K562 (cell line): ENCODE data around the gene NUDT6. TPM values are rescaled to one million over a fixed set of nuclear protein-coding genes. Genes with fewer than 3 reads are reported as not detected.
A peak's percentile ranks its signal among the peaks of the same experiment; 100 is the strongest.

Experiments used
- ATAC-seq: fragments of 200-7000 bp; cut with Tn5 transposase; 3 replicates; pipeline ENCODE4 v1.9.1; 2020; ENCODE audit warnings: moderate library complexity
- BruUV-seq: library from RNA; stranded (reverse); fragments of 400-500 nt; replicated peaks from 2 replicates; lab custom pipeline; 2021; lab: Mats Ljungman, UMichigan
- CTCF ChIA-PET: fragments of 300-600 bp; formaldehyde crosslinking; extraction: SDS; loops from one replicate; lab custom pipeline; 2021; ENCODE audit warnings: low intra/inter-chr PET ratio; lab: Yijun Ruan, JAX
- POLR2A ChIA-PET: fragments of 300-600, 350-650 bp; sonication (Branson Sonifier 250); formaldehyde crosslinking; extraction: SDS; loops from one replicate; lab custom pipeline; 2021; ENCODE audit warnings: antibody characterized with exemption, inconsistent platforms; lab: Yijun Ruan, JAX
- DNase-seq, 4 experiments: peaks; one replicate each; pipeline versions ENCODE4 v3.0.0 to v3.0.0-alpha.2; 2011 to 2018; ENCODE audit warnings: low spot score in 3 of 4, mixed read lengths in 3 of 4; ENCODE audit errors: extremely low read depth in 1 of 4
- FAIRE-seq: peaks from 2 replicates; lab custom pipeline; 2011; peaks lifted over from hg19 to GRCh38; lab: Jason Lieb, UNC
- H2AFZ ChIP-seq: 2 replicates; pipeline ENCODE4 v1.6.0; 2011; ENCODE audit warnings: low read depth, low read length, control low read depth, inconsistent platforms
- H3K27ac ChIP-seq: fragments of 200-600 bp; 3 replicates; pipeline ENCODE4 v1.8.0; 2011; ENCODE audit warnings: low read depth, mild to moderate bottlenecking, control low read depth, inconsistent platforms, low read length, moderate library complexity, mixed read lengths; ENCODE audit errors: extremely low read depth
- H3K27me3 ChIP-seq, 2 experiments: fragments of 300-600 bp in 1 of 2; 2 replicates in 1 of 2; 3 replicates in 1 of 2; pipeline versions ENCODE4 v1.6.0 to v1.8.0; 2011; ENCODE audit warnings: inconsistent platforms in 2 of 2, low read length in 2 of 2, mild to moderate bottlenecking in 1 of 2, mixed read lengths in 1 of 2, moderate library complexity in 1 of 2; ENCODE audit not compliant: control insufficient read depth in 2 of 2, insufficient read depth in 2 of 2
- H3K36me3 ChIP-seq: fragments of 300-600 bp; 3 replicates; pipeline ENCODE4 v1.8.0; 2011; ENCODE audit warnings: mild to moderate bottlenecking, low read length, inconsistent platforms; ENCODE audit not compliant: control insufficient read depth, insufficient read depth
- H3K4me1 ChIP-seq, 2 experiments: fragments of 200-600 bp in 1 of 2; replicated peaks in 1 of 2; 2 replicates in 1 of 2; 3 replicates in 1 of 2; pipeline versions ENCODE4 v1.5.1 to v1.8.0; 2011; ENCODE audit warnings: inconsistent platforms in 2 of 2, low read length in 2 of 2, mild to moderate bottlenecking in 1 of 2, mixed read lengths in 1 of 2, moderate library complexity in 1 of 2; ENCODE audit not compliant: control insufficient read depth in 2 of 2, insufficient read depth in 2 of 2
- H3K4me2 ChIP-seq: 2 replicates; pipeline ENCODE4 v1.6.1; 2011; ENCODE audit warnings: low read length, control low read depth, inconsistent platforms, mixed read lengths; ENCODE audit not compliant: insufficient read depth
- H3K4me3 ChIP-seq: fragments of 200-600 bp; sonication (generic), shearing (Covaris generic); 2 replicates; pipeline ENCODE4 v1.5.1; 2016; ENCODE audit warnings: control low read depth, inconsistent platforms
- H3K79me2 ChIP-seq: fragments of 200-600 bp; 3 replicates; pipeline ENCODE4 v1.8.0; 2011; ENCODE audit warnings: low read length, inconsistent platforms; ENCODE audit not compliant: control insufficient read depth, insufficient read depth
- H3K9ac ChIP-seq, 2 experiments: 2 replicates each; pipeline versions ENCODE4 v1.6.0 to v1.6.1; 2011; ENCODE audit warnings: low read depth in 2 of 2, low read length in 2 of 2, control low read depth in 1 of 2, inconsistent platforms in 1 of 2, mild to moderate bottlenecking in 1 of 2, mixed read lengths in 1 of 2; ENCODE audit not compliant: insufficient read depth in 1 of 2
- H3K9me1 ChIP-seq: one replicate; pipeline ENCODE4 v1.6.0; 2011; ENCODE audit warnings: inconsistent platforms, mild to moderate bottlenecking, low read length, moderate library complexity; ENCODE audit not compliant: control insufficient read depth, insufficient read depth
- H3K9me3 ChIP-seq: replicated peaks from 2 replicates; pipeline ENCODE4 v1.5.1; 2011; ENCODE audit warnings: low read depth, low read length, inconsistent platforms; ENCODE audit not compliant: control insufficient read depth, insufficient read depth
- H4K20me1 ChIP-seq: replicated peaks from 2 replicates; pipeline ENCODE4 v1.6.1; 2011; ENCODE audit warnings: low read length, inconsistent platforms, mixed read lengths; ENCODE audit not compliant: control insufficient read depth, insufficient read depth
- BRCA1 ChIP-seq, 2 experiments: fragments of 450-650 bp in 1 of 2; sonication (generic) in 1 of 2; formaldehyde crosslinking in 1 of 2; IDR thresholded peaks; 2 replicates each; pipeline versions ENCODE4 v1.5.0 to v1.6.1; 2017 to 2020; ENCODE audit warnings: mild to moderate bottlenecking in 1 of 2, missing genetic modification reagents in 1 of 2
- CREB1 ChIP-seq, 2 experiments: sonication (generic) in 1 of 2; formaldehyde crosslinking in 1 of 2; IDR thresholded peaks; 2 replicates each; pipeline versions ENCODE4 v1.6.1 to v1.8.0; 2012 to 2022; ENCODE audit warnings: inconsistent platforms in 1 of 2, mild to moderate bottlenecking in 1 of 2, missing genetic modification reagents in 1 of 2, moderate library complexity in 1 of 2
- CREM ChIP-seq: IDR thresholded peaks from 2 replicates; pipeline ENCODE4 v1.6.1; 2014; ENCODE audit warnings: antibody characterized with exemption, low read depth
- CTCF ChIP-seq, 3 experiments: IDR thresholded peaks in 2 of 3; conservative IDR thresholded peaks in 1 of 3; 2 replicates each; pipeline ENCODE4 v1.5.1; 2011 to 2012; ENCODE audit warnings: low read length in 3 of 3, mild to moderate bottlenecking in 3 of 3, control low read depth in 2 of 3, improper control_type of control experiment in 1 of 3, inconsistent platforms in 1 of 3, low read depth in 1 of 3, mixed read lengths in 1 of 3, moderate library complexity in 1 of 3; ENCODE audit not compliant: insufficient read depth in 2 of 3
- WGBS: fragments of 100-300 bp; shearing (Covaris generic); methylation state at CpG from one replicate; pipeline ENCODE4 v1.1.6; 2016; ENCODE audit warnings: low coverage, mixed read lengths; ENCODE audit not compliant: insufficient coverage; ENCODE audit errors: missing lambda C conversion rate; 5-methylcytosine and 5-hydroxymethylcytosine counted together
- in situ Hi-C: fragments of 300-500 bp; cut with MboI; formaldehyde crosslinking; loops from 4 replicates; pipeline ENCODE4 v1.15.0; 2018; ENCODE audit warnings: inconsistent platforms, mixed read lengths
- intact Hi-C: fragments of 100-400 bp; cut with micrococcal nuclease; formaldehyde crosslinking; loops from 2 replicates; pipeline ENCODE4 v1.14.2; 2022
- polyA plus RNA-seq, 8 experiments: library from polyadenylated mRNA; depleted of rRNA in 4 of 8; stranded (reverse) in 5 of 8; unstranded in 3 of 8; fragments of >200 nt; fragmentation: Nextera tagmentation in 2 of 8; fragmentation: Illumina TruSeq in 1 of 8; extraction: Ambion mirVana in 2 of 8; extraction: Trizol in 1 of 8; gene quantifications; 2 replicates each; pipeline versions ENCODE4 v1.2.1 to v1.2.3, GENCODE V29; 2011 to 2014; ENCODE audit warnings: inconsistent platforms in 1 of 8, missing spikeins in 1 of 8
- total RNA-seq, 7 experiments: library from RNA; depleted of rRNA in 6 of 7; stranded (reverse); fragments of >200 nt in 6 of 7; fragmentation: Illumina TruSeq in 2 of 7; extraction: Trizol in 2 of 7; gene quantifications; 2 replicates each; pipeline versions ENCODE4 v1.2.1 to v1.2.3, GENCODE V29; 2011 to 2021; ENCODE audit warnings: low replicate concordance in 1 of 7

NUDT6 gene
- total and polyA plus RNA-seq, 9 of the 15 experiments (the other 6 are each of a cell fraction or from before 2014, with no cell fraction given) = 9.4 to 18.1 (median 13.4) TPM

- TF ChIP-seq CTCF (IDR thresholded peaks at IDR 0.05 in 2 of 3, conservative IDR thresholded peaks at IDR 0.05 in 1 of 3; ENCODE audit: insufficient read depth in 2 of 3, low read depth in 1 of 3, low read length in 3 of 3) = peak in 1 of 3 experiments; percentile 70; a peak in 4 of 6 replicates
- TF ChIP-seq, all 486 proteins: peak for 4
Measured at GRCh38 chr4:122930862-122931261, 8.5 kb upstream of the NUDT6 start (continued).

- intact Hi-C loops = no loop called here
- H2AFZ ChIP-seq = no peak overlapping the region
- BruUV-seq = no TSS peak
Measured at GRCh38 chr4:122928930-122929329, 6.5 kb upstream of the NUDT6 start.

More at GRCh38 chr4:122928930-122929329, 6.5 kb upstream of the NUDT6 start:
- Histone ChIP-seq H3K27ac (no peak overlapping the region), H3K27me3 (no peaks in the 10 kb centered on the region), H3K4me1 (peaks cover 0 to 15% of the 10 kb centered on the region in 2 experiments; a peak in 4 of 5 replicates), H4K20me1 (no peaks in the 10 kb centered on the region), H3K79me2 (peaks cover 46% of the 10 kb centered on the region), H3K36me3 (peaks cover 74% of the 10 kb centered on the region)
- ChIA-PET CTCF (no interaction called here), POLR2A (interaction anchor here (0.6 to 0.7 kb wide), 2 partner anchors 326 to 589 kb away, joined by 3 read pairs; no protein-coding TSS in a partner anchor)
- in situ Hi-C loops = loop anchor here (5.0 kb wide), 1 partner anchor 327 kb away; no protein-coding TSS in a partner anchor
- DNase-seq (no peak), FAIRE-seq (no peak), ATAC-seq (no peak)
- 100% methylated on average over 1 of the region's 1 CpG for WGBS
- TF ChIP-seq BRCA1 (IDR thresholded peaks at IDR 0.05) = no peak
- TF ChIP-seq BRCA1 (CRISPR knock-in tag; IDR thresholded peaks at IDR 0.05) = no peak
- no peak for TF ChIP-seq CREB1 (IDR thresholded peaks at IDR 0.05)
- no peak for TF ChIP-seq CREB1 (CRISPR knock-in tag; IDR thresholded peaks at IDR 0.05)
- no peak for TF ChIP-seq CREM
- TF ChIP-seq, all 486 proteins: peak for 0
- no peak overlapping the region for H3K9ac ChIP-seq
- H3K9me3 ChIP-seq = no peaks in the 10 kb centered on the region
- no peak overlapping the region for H3K4me2 ChIP-seq
- no peak overlapping the region for H3K4me3 ChIP-seq
- H3K9me1 ChIP-seq = no peaks in the 10 kb centered on the region
